Measurements from ENCODE around the gene SLC31A1.
"Not testable (repeated sequence)": the region's sequence is repeated elsewhere in the genome, so short reads cannot be mapped to it uniquely, and the experiment has no call there.

SLC31A1 gene

GRCh38 chr9:113221800-113222481 lies 597 bp downstream of the SLC31A1 start:
- TF ChIP-seq POLR2AphosphoS5 (IDR thresholded peaks at IDR 0.05; ENCODE audit: low read depth, low read length) = no peak
- TF ChIP-seq TAF1 (IDR thresholded peaks at IDR 0.05; ENCODE audit: borderline replicate concordance, low read depth, low read length) = no peak
- TF ChIP-seq POLR2A (IDR thresholded peaks at IDR 0.05; ENCODE audit: low read depth, low read length) = no peak
- FAIRE-seq (peak; percentile 36), DNase-seq (ENCODE audit: insufficient read length) (no peak)

GRCh38 chr9:113222482-113222841 lies 1.1 kb downstream of the SLC31A1 start:
- no peak for FAIRE-seq
- no peak for DNase-seq (ENCODE audit: insufficient read length)
- TF ChIP-seq POLR2A (IDR thresholded peaks at IDR 0.05; ENCODE audit: low read depth, low read length) (no peak), TAF1 (IDR thresholded peaks at IDR 0.05; ENCODE audit: borderline replicate concordance, low read depth, low read length) (no peak), POLR2AphosphoS5 (IDR thresholded peaks at IDR 0.05; ENCODE audit: low read depth, low read length) (no peak)

- TF ChIP-seq POLR2A (IDR thresholded peaks at IDR 0.05; ENCODE audit: low read depth, low read length) (no peak), TAF1 (IDR thresholded peaks at IDR 0.05; ENCODE audit: borderline replicate concordance, low read depth, low read length) (no peak), POLR2AphosphoS5 (IDR thresholded peaks at IDR 0.05; ENCODE audit: low read depth, low read length) (no peak)
- FAIRE-seq = no peak
- DNase-seq (ENCODE audit: insufficient read length) = no peak
These were observed 2.6 kb downstream of the SLC31A1 start for GRCh38 chr9:113223963-113224362.

GRCh38 chr9:113227436-113227835 lies 6.1 kb downstream of the SLC31A1 start:
- DNase-seq (ENCODE audit: insufficient read length) (no peak), FAIRE-seq (no peak)
- TF ChIP-seq TAF1 (IDR thresholded peaks at IDR 0.05; ENCODE audit: borderline replicate concordance, low read depth, low read length) (no peak), POLR2AphosphoS5 (IDR thresholded peaks at IDR 0.05; ENCODE audit: low read depth, low read length) (no peak), POLR2A (IDR thresholded peaks at IDR 0.05; ENCODE audit: low read depth, low read length) (no peak)

GRCh38 chr9:113228130-113228665 lies 6.9 kb downstream of the SLC31A1 start:
- DNase-seq (ENCODE audit: insufficient read length) (no peak), FAIRE-seq (no peak)
- TF ChIP-seq POLR2AphosphoS5 (IDR thresholded peaks at IDR 0.05; ENCODE audit: low read depth, low read length) (no peak), TAF1 (IDR thresholded peaks at IDR 0.05; ENCODE audit: borderline replicate concordance, low read depth, low read length) (no peak), POLR2A (IDR thresholded peaks at IDR 0.05; ENCODE audit: low read depth, low read length) (no peak)

- TF ChIP-seq TAF1 (IDR thresholded peaks at IDR 0.05; ENCODE audit: borderline replicate concordance, low read depth, low read length) (no peak), POLR2A (IDR thresholded peaks at IDR 0.05; ENCODE audit: low read depth, low read length) (no peak), POLR2AphosphoS5 (IDR thresholded peaks at IDR 0.05; ENCODE audit: low read depth, low read length) (no peak)
- no peak for FAIRE-seq
- DNase-seq (ENCODE audit: insufficient read length) = no peak
These were observed 10.4 kb downstream of the SLC31A1 start for GRCh38 chr9:113231701-113232100.

GRCh38 chr9:113235701-113236255 lies 14.4 kb downstream of the SLC31A1 start:
- DNase-seq (ENCODE audit: insufficient read length); FAIRE-seq: not testable (repeated sequence)

GRCh38 chr9:113237026-113237425 lies 15.7 kb downstream of the SLC31A1 start:
- FAIRE-seq = no peak
- no peak for DNase-seq (ENCODE audit: insufficient read length)

GRCh38 chr9:113238202-113238858 lies 17.0 kb downstream of the SLC31A1 start:
- TF ChIP-seq POLR2A (IDR thresholded peaks at IDR 0.05; ENCODE audit: low read depth, low read length) = no peak
- TF ChIP-seq POLR2AphosphoS5 (IDR thresholded peaks at IDR 0.05; ENCODE audit: low read depth, low read length) = no peak
- TF ChIP-seq TAF1 (IDR thresholded peaks at IDR 0.05; ENCODE audit: borderline replicate concordance, low read depth, low read length) = no peak
- FAIRE-seq (no peak), DNase-seq (ENCODE audit: insufficient read length) (no peak)

More at GRCh38 chr9:113237026-113237425, 15.7 kb downstream of the SLC31A1 start:
- TF ChIP-seq POLR2A (IDR thresholded peaks at IDR 0.05; ENCODE audit: low read depth, low read length) (no peak), POLR2AphosphoS5 (IDR thresholded peaks at IDR 0.05; ENCODE audit: low read depth, low read length) (no peak), TAF1 (IDR thresholded peaks at IDR 0.05; ENCODE audit: borderline replicate concordance, low read depth, low read length) (no peak)

GRCh38 chr9:113238859-113239232 lies 17.5 kb downstream of the SLC31A1 start:
- FAIRE-seq = no peak
- DNase-seq (ENCODE audit: insufficient read length) = no peak
- TF ChIP-seq POLR2A (IDR thresholded peaks at IDR 0.05; ENCODE audit: low read depth, low read length) = no peak
- TF ChIP-seq POLR2AphosphoS5 (IDR thresholded peaks at IDR 0.05; ENCODE audit: low read depth, low read length) = no peak
- no peak for TF ChIP-seq TAF1 (IDR thresholded peaks at IDR 0.05; ENCODE audit: borderline replicate concordance, low read depth, low read length)

- FAIRE-seq = no peak
- no peak for DNase-seq (ENCODE audit: insufficient read length)
- TF ChIP-seq TAF1 (IDR thresholded peaks at IDR 0.05; ENCODE audit: borderline replicate concordance, low read depth, low read length) = no peak
- no peak for TF ChIP-seq POLR2AphosphoS5 (IDR thresholded peaks at IDR 0.05; ENCODE audit: low read depth, low read length)
- TF ChIP-seq POLR2A (IDR thresholded peaks at IDR 0.05; ENCODE audit: low read depth, low read length) = no peak
These were observed 19.8 kb downstream of the SLC31A1 start for GRCh38 chr9:113241161-113241560.

GRCh38 chr9:113244556-113244955 lies 23.2 kb downstream of the SLC31A1 start:
- FAIRE-seq = no peak
- no peak for DNase-seq (ENCODE audit: insufficient read length)
- TF ChIP-seq POLR2AphosphoS5 (IDR thresholded peaks at IDR 0.05; ENCODE audit: low read depth, low read length) (no peak), POLR2A (IDR thresholded peaks at IDR 0.05; ENCODE audit: low read depth, low read length) (no peak), TAF1 (IDR thresholded peaks at IDR 0.05; ENCODE audit: borderline replicate concordance, low read depth, low read length) (no peak)

Data from GM12892 (cell line).